ENCODE measurements around the gene KCNN3.

DNA sequence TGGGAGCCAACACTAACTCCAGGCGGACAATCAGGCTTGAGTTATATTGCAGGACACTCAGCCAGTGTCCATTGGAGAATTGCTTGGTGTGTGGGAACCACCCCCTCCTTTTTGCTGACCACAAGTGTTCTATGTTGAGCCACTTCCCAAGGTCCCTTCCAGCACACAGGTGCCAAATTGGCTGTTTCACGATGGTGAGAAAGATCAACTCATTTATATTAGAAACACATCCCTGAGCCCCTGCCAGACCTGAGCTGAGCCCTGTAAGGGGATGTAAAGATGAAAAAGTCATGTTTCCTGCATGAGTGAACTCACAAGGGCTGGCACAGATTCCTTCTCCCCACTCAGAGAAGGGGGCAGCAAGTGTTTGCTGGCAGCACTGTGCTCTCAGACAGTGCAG, 96.5 kb downstream of the KCNN3 start:
- TF ChIP-seq, protein P1, sequence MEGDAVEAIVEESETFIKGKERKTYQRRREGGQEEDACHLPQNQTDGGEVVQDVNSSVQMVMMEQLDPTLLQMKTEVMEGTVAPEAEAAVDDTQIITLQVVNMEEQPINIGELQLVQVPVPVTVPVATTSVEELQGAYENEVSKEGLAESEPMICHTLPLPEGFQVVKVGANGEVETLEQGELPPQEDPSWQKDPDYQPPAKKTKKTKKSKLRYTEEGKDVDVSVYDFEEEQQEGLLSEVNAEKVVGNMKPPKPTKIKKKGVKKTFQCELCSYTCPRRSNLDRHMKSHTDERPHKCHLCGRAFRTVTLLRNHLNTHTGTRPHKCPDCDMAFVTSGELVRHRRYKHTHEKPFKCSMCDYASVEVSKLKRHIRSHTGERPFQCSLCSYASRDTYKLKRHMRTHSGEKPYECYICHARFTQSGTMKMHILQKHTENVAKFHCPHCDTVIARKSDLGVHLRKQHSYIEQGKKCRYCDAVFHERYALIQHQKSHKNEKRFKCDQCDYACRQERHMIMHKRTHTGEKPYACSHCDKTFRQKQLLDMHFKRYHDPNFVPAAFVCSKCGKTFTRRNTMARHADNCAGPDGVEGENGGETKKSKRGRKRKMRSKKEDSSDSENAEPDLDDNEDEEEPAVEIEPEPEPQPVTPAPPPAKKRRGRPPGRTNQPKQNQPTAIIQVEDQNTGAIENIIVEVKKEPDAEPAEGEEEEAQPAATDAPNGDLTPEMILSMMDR (IDR thresholded peaks at IDR 0.05; ENCODE audit: control extremely low read depth in 1 of 3, insufficient read depth in 1 of 3, low read depth in 1 of 3, low read length in 3 of 3) = no peak
- TF ChIP-seq CHD1 (IDR thresholded peaks at IDR 0.05; ENCODE audit: low read depth, low read length) (no peak), ASH2L (IDR thresholded peaks at IDR 0.05; ENCODE audit: low read length) (no peak), CEBPB (IDR thresholded peaks at IDR 0.05; ENCODE audit: low read depth, low read length) (no peak), EZH2 (IDR thresholded peaks at IDR 0.05; ENCODE audit: low read depth, low read length, severe bottlenecking) (no peak), RAD21 (IDR thresholded peaks at IDR 0.05 in 1 of 2, conservative IDR thresholded peaks at IDR 0.05 in 1 of 2; ENCODE audit: low read depth in 2 of 2, low read length in 2 of 2) (no peak), SUZ12 (IDR thresholded peaks at IDR 0.05; ENCODE audit: low read length) (no peak)
- TF ChIP-seq, protein P2, sequence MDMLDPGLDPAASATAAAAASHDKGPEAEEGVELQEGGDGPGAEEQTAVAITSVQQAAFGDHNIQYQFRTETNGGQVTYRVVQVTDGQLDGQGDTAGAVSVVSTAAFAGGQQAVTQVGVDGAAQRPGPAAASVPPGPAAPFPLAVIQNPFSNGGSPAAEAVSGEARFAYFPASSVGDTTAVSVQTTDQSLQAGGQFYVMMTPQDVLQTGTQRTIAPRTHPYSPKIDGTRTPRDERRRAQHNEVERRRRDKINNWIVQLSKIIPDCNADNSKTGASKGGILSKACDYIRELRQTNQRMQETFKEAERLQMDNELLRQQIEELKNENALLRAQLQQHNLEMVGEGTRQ (IDR thresholded peaks at IDR 0.05; ENCODE audit: low read length) = no peak
- TF ChIP-seq, protein P3, sequence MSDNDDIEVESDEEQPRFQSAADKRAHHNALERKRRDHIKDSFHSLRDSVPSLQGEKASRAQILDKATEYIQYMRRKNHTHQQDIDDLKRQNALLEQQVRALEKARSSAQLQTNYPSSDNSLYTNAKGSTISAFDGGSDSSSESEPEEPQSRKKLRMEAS (IDR thresholded peaks at IDR 0.05) = no peak
